Tibial nerve (tissue), 3 donors: Measurements from ENCODE around the gene PFN3.

ENCODE experiments used
- CTCF ChIP-seq, 5 experiments: fragments of 200-600 bp in 3 of 5; fragments of 450-650 bp in 2 of 5; sonication (generic) in 3 of 5; IDR thresholded peaks; one replicate each; pipeline ENCODE4 v1.5.1; 2016 to 2019; ENCODE audit warnings: antibody characterized with exemption in 5 of 5, mild to moderate bottlenecking in 3 of 5, moderate library complexity in 2 of 5
- POLR2A ChIP-seq, 2 donors: fragments of 450-650 bp; IDR thresholded peaks; one replicate each; pipeline ENCODE4 v1.6.1; 2017; ENCODE audit warnings: antibody characterized with exemption in 2 of 2, mild to moderate bottlenecking in 2 of 2, moderate library complexity in 2 of 2

GRCh38 chr5:177359451-177359851 is 41.0 kb downstream of the PFN3 start:
- TF ChIP-seq CTCF (IDR thresholded peaks at IDR 0.05): no peak
- TF ChIP-seq POLR2A (IDR thresholded peaks at IDR 0.05): no peak
